22Rv1 (cell line): Measurements from ENCODE around the gene SLC28A3.

Experiments used
- H3K27ac ChIP-seq: fragments of 450-650 bp; 2 replicates; pipeline ENCODE4 v1.5.1; 2017
- CTCF ChIP-seq: fragments of 450-650 bp; IDR thresholded peaks from 2 replicates; pipeline ENCODE4 v1.5.1; 2017; ENCODE audit warnings: mild to moderate bottlenecking
- ZFX ChIP-seq: fragments of 450-650 bp; IDR thresholded peaks from 2 replicates; pipeline ENCODE4 v1.6.1; 2017; ENCODE audit warnings: antibody characterized with exemption, borderline replicate concordance

The SLC28A3 gene

GRCh38 chr9:84315278-84315877 lies 25.2 kb downstream of the SLC28A3 start:
- no peak for TF ChIP-seq ZFX
- TF ChIP-seq CTCF = peak; percentile 86
- no peak overlapping the region for H3K27ac ChIP-seq

GRCh38 chr9:84314306-84314705 lies 26.3 kb downstream of the SLC28A3 start:
- TF ChIP-seq ZFX (no peak), CTCF (no peak)
- no peak overlapping the region for H3K27ac ChIP-seq

GRCh38 chr9:84310883-84311282 lies 29.7 kb downstream of the SLC28A3 start:
- no peak for TF ChIP-seq ZFX
- TF ChIP-seq CTCF = no peak
- H3K27ac ChIP-seq = no peak overlapping the region

- no peak overlapping the region for H3K27ac ChIP-seq
- TF ChIP-seq CTCF (no peak), ZFX (no peak)
Observed at GRCh38 chr9:84305497-84306131, 34.9 kb downstream of the SLC28A3 start.

GRCh38 chr9:84304166-84304565 lies 36.4 kb downstream of the SLC28A3 start:
- no peak overlapping the region for H3K27ac ChIP-seq
- TF ChIP-seq CTCF = no peak
- no peak for TF ChIP-seq ZFX

GRCh38 chr9:84303061-84303460 lies 37.5 kb downstream of the SLC28A3 start:
- TF ChIP-seq ZFX (no peak), CTCF (no peak)
- no peak overlapping the region for H3K27ac ChIP-seq

- H3K27ac ChIP-seq = no peak overlapping the region
- TF ChIP-seq CTCF (no peak), ZFX (no peak)
Observed at GRCh38 chr9:84301851-84302250, 38.7 kb downstream of the SLC28A3 start.
